ENCODE results near the gene SIPA1L2.
"Not testable (repeated sequence)": the region's sequence is repeated elsewhere in the genome, so short reads cannot be mapped to it uniquely, and the experiment has no call there.

Gene SIPA1L2

DNA sequence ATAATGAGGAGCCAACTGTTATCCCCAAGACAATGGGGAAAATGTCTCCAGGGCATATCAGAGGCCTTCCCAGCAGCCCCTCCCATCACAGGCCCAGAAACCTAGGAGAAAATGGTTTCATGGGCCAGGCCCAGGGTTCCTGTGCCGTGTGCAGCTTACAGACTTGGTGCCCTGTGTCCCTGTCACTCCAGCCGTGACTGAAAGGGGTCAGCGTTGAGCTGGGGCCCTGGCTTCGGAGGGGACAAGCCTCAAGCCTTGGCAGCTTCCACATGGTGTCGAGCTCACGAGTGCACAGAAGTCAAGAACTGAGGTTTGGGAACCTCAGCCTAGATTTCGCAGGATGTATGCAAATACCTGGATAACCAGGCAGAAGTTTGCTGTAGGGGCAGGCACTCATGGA, 18.1 kb downstream of the SIPA1L2 start:
- in situ Hi-C loops (cut with HindIII; ENCODE audit: low sequenced_read_pairs) = no loop called here
- no peak overlapping the region for H3K4me3 ChIP-seq (ENCODE audit: low read depth, low read length)
- no peak for DNase-seq (ENCODE audit: low read depth, low spot score)
- TF ChIP-seq, protein P1, sequence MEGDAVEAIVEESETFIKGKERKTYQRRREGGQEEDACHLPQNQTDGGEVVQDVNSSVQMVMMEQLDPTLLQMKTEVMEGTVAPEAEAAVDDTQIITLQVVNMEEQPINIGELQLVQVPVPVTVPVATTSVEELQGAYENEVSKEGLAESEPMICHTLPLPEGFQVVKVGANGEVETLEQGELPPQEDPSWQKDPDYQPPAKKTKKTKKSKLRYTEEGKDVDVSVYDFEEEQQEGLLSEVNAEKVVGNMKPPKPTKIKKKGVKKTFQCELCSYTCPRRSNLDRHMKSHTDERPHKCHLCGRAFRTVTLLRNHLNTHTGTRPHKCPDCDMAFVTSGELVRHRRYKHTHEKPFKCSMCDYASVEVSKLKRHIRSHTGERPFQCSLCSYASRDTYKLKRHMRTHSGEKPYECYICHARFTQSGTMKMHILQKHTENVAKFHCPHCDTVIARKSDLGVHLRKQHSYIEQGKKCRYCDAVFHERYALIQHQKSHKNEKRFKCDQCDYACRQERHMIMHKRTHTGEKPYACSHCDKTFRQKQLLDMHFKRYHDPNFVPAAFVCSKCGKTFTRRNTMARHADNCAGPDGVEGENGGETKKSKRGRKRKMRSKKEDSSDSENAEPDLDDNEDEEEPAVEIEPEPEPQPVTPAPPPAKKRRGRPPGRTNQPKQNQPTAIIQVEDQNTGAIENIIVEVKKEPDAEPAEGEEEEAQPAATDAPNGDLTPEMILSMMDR (IDR thresholded peaks at IDR 0.05; ENCODE audit: low read depth, low read length) = no peak

DNA sequence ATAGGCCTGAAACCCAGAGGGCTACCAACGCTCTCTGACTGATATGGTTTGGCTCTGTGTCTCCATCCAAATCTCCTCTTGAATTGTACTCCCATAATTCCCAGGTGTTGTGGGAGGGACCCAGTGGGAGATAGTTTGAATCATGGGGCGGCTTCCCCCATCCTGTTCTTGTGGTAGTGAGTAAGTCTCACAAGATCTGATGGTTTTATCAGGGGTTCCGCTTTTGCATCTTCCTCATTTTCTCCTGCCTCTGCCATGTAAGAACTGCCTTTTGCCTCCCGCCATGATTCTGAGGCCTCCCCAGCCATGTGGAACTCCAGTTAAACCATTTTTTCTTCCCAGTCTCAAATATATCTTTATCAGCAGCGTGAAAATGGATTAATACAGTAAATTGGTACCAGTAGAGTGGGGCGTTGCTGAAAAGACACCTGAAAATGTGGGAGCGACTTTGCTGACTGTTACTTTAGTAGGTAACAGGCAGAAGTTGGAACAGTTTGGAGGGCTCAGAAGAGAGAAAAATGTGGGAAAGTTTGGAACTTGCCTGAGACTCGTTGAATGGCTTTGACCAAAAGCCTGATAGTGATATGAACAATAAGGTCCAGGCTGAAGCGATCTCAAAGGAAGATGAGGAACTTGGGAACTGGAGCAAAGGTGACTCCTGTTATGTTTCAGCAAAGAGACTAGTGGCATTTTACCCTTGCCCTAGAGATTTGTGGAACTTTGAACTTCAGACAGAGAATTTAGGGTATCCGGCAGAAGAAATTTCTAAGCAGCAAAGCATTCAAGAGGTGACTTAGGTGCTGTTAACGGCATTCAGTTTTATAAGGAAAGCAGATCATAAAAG, 18.8 kb downstream of the SIPA1L2 start:
- H3K4me3 ChIP-seq (ENCODE audit: low read depth, low read length); in situ Hi-C loops (cut with HindIII; ENCODE audit: low sequenced_read_pairs); DNase-seq (ENCODE audit: low read depth, low spot score): not testable (repeated sequence)

DNA sequence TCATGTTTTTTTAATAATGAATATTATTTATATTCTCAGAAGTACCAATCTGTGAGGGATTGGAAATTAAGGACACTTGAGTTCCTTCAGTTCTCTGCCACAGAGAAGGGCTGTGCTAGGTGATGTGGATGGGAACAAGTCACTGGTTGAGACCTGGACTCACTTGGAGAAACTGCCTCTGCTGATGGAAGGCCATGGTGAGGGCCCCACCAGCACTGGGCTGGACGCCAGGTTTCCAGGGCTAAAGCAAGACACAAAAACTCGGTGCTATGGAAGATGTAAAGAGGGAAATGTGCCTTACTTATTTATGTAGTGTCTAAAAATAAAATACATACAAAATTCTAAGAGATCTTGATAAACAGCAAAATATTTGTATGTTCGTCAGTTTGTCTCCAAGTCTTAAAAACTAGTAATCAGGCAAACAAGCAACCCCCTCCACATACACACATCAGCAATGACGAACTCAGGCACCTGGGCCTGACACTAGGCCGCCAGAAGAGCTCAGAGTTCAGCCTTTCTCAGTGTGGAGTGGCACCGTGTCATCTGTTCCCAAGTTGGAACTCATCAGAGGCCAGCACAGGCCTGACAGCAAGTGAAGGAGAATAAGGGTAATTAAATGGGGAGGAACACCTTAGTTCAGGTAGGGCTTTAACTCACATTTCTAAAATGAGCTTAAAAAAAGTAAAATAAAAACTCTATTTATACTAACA, 19.6 kb downstream of the SIPA1L2 start:
- no peak for DNase-seq (ENCODE audit: low read depth, low spot score)
- H3K4me3 ChIP-seq (ENCODE audit: low read depth, low read length) = no peak overlapping the region
- in situ Hi-C loops (cut with HindIII; ENCODE audit: low sequenced_read_pairs) = no loop called here
- TF ChIP-seq, protein P1 (IDR thresholded peaks at IDR 0.05; ENCODE audit: low read depth, low read length) = no peak

DNA sequence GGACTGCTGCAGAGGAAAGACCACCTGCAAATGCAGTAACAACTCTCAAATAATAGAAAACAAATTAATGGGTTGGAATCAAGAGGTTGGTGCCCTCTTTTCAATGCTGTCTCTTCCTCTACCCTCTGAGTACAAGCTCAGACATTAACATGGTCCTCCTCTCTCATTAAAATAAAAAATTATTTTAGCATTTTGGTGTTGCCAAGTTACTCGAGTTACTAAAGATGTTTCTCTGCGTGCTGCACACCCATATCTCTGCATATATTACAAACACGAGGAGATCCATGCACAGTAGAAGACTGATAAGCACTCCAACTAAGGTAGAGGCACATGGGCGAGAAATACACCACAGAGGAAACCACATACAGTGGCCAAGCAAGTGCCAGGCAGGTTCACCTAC, 21.5 kb downstream of the SIPA1L2 start:
- no peak overlapping the region for H3K4me3 ChIP-seq (ENCODE audit: low read depth, low read length)
- DNase-seq (ENCODE audit: low read depth, low spot score) = no peak
- TF ChIP-seq, protein P1 (IDR thresholded peaks at IDR 0.05; ENCODE audit: low read depth, low read length) = no peak
- in situ Hi-C loops (cut with HindIII; ENCODE audit: low sequenced_read_pairs) = no loop called here

DNA sequence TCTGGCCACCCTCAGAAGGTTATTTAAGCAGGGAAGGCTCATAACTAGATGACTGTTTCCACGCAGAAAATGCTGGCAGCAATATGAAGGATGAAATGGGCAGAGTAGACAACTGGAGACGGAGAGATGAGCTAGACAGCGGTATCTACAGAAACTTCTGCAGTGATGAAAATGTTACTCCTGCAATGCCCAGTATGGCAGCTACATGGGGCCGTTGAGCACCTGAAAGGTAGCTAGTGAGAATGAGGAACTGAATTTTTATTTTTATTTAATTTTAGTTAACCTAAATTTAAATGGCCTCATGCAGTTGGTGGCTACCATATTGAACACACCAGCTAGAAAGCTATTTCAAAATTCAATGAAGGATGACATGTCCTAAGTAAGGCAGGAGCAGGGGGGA, 27.3 kb downstream of the SIPA1L2 start:
- no peak for DNase-seq (ENCODE audit: low read depth, low spot score)
- in situ Hi-C loops (cut with HindIII; ENCODE audit: low sequenced_read_pairs) = no loop called here
- H3K4me3 ChIP-seq (ENCODE audit: low read depth, low read length) = no peak overlapping the region
- TF ChIP-seq, protein P1 (IDR thresholded peaks at IDR 0.05; ENCODE audit: low read depth, low read length) = peak; percentile 42

DNA sequence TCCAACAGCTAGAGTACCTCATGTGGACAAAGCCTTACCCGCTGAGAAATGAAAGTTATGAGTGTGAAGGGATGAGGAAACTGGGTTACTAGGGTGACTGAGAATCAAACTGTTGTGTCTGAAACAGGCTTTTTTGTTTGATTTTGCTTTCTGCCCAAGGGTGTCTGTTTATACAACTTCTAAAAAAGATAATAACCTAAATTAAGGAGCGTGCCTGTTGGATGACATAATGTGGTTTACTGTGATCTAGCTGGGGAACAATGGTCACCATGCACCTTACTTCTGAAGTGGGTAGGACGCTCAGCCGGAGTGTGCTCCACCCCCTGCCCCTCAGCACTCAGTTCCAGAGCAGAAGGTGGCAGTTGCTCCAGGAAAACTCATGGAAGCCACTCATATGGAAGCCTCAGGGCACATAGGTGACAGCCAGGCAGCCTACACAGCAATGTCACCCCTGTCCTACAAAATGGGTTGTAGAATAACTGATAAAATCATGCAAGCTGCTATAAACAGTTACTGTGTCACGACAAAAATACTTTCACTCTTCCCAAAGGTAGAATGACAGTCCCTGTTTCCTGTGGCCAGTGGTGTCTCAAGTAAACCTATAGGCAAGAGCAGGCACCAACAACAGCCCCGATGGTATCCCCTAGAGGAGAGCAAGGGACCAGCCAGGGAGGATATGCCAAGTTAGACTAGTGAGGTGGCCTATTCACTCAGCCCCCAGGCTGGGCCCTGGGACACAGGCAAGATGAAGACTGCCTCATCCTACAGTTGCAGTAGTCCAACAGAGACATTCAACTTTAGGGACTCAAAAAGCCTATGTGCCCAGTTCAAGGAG, 29.3 kb downstream of the SIPA1L2 start:
- TF ChIP-seq, protein P1 (IDR thresholded peaks at IDR 0.05; ENCODE audit: low read depth, low read length) = no peak
- peak; percentile 57 for DNase-seq (ENCODE audit: low read depth, low spot score)
- in situ Hi-C loops (cut with HindIII; ENCODE audit: low sequenced_read_pairs) = no loop called here
- H3K4me3 ChIP-seq (ENCODE audit: low read depth, low read length) = no peak overlapping the region

Data from astrocyte of the spinal cord (primary cell).